ENCODE results near the gene ZNF775.

DNA sequence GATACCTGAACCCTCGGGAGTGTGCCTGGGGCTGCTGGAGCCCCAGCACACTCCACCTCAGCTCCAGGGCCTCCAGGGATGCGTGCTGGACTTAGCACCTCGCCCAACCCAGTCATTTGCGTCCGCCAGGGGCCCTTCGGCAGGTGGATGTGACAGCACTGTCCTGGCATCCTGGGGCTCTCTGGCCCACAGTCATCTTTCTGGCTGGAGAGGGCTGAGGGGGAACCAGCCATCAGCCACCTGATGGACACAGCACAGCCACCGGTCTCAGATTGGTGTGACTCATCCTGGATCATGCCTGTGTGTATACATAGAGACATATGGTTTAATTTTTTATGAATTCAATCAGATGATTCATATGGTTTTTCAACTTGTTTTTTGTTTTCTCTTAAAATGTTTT lies 11.1 kb downstream of the ZNF775 start:
- TF ChIP-seq, protein P1, sequence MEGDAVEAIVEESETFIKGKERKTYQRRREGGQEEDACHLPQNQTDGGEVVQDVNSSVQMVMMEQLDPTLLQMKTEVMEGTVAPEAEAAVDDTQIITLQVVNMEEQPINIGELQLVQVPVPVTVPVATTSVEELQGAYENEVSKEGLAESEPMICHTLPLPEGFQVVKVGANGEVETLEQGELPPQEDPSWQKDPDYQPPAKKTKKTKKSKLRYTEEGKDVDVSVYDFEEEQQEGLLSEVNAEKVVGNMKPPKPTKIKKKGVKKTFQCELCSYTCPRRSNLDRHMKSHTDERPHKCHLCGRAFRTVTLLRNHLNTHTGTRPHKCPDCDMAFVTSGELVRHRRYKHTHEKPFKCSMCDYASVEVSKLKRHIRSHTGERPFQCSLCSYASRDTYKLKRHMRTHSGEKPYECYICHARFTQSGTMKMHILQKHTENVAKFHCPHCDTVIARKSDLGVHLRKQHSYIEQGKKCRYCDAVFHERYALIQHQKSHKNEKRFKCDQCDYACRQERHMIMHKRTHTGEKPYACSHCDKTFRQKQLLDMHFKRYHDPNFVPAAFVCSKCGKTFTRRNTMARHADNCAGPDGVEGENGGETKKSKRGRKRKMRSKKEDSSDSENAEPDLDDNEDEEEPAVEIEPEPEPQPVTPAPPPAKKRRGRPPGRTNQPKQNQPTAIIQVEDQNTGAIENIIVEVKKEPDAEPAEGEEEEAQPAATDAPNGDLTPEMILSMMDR (conservative IDR thresholded peaks at IDR 0.05 in 1 of 2, IDR thresholded peaks at IDR 0.05 in 1 of 2; ENCODE audit: extremely low read depth in 1 of 2, insufficient read depth in 1 of 2, low read depth in 1 of 2, low read length in 2 of 2) = no peak
- TF ChIP-seq EZH2 (IDR thresholded peaks at IDR 0.05; ENCODE audit: borderline replicate concordance, low read length) = no peak
